HCT116 (cell line): ENCODE data around the gene SUB1. TPM values are rescaled to one million over a fixed set of nuclear protein-coding genes. Genes with fewer than 3 reads are reported as not detected.

Experiments
- ATAC-seq: fragments of 200-7000 bp; cut with Tn5 transposase; 2 replicates; pipeline ENCODE4 v1.9.1; 2020; ENCODE audit warnings: mild to moderate bottlenecking, moderate library complexity
- BruUV-seq: library from RNA; stranded (reverse); fragments of 400-500 nt; replicated peaks from 2 replicates; lab custom pipeline; 2021; lab: Mats Ljungman, UMichigan
- CTCF ChIA-PET: fragments of 300-600 bp; sonication (Branson Sonifier 250); formaldehyde crosslinking; loops from one replicate; lab custom pipeline; 2021; ENCODE audit warnings: antibody characterized with exemption; lab: Charles Lee
- POLR2A ChIA-PET: fragments of 300-600, 350-600 bp; sonication (Branson Sonifier 250); formaldehyde crosslinking; loops from one replicate; lab custom pipeline; 2021; ENCODE audit warnings: antibody characterized with exemption; lab: Charles Lee
- RAD21 ChIA-PET, 2 experiments: fragments of 300-600 bp; sonication (Branson Sonifier 250); formaldehyde crosslinking; loops; one replicate each; lab custom pipeline; 2023; ENCODE audit warnings: low total read pairs in 2 of 2; ENCODE audit not compliant: uncharacterized antibody in 2 of 2, unreplicated experiment in 2 of 2, low non-redundant PET in 1 of 2; lab: Charles Lee
- DNase-seq: peaks from one replicate; pipeline ENCODE4 v3.0.0-alpha.2; 2010; ENCODE audit warnings: low read depth, low spot score
- H2AFZ ChIP-seq: fragments of 200-600 bp; shearing (Covaris generic), sonication (generic); 2 replicates; pipeline ENCODE4 v1.6.1; 2017; ENCODE audit warnings: low read depth, mixed run types, mixed read lengths, antibody characterized with exemption, low read length; ENCODE audit not compliant: poor library complexity, severe bottlenecking
- H3K27ac ChIP-seq: 2 replicates; pipeline ENCODE4 v1.5.1; 2012; ENCODE audit warnings: low read depth, low read length
- H3K27me3 ChIP-seq: fragments of 200-600 bp; sonication (generic); 2 replicates; pipeline ENCODE4 v1.6.1; 2016; ENCODE audit warnings: mixed run types, low read length, mixed read lengths; ENCODE audit not compliant: insufficient read depth
- H3K36me3 ChIP-seq, 2 experiments: fragments of 200-500 bp in 1 of 2; fragments of 200-600 bp in 1 of 2; sonication (Bioruptor generic) in 1 of 2; sonication (generic) in 1 of 2; 2 replicates each; pipeline versions ENCODE4 v1.5.1 to v1.6.1; 2014 to 2016; ENCODE audit warnings: low read length in 2 of 2, inconsistent platforms in 1 of 2, mixed read lengths in 1 of 2, mixed run types in 1 of 2; ENCODE audit not compliant: insufficient read depth in 2 of 2, control insufficient read depth in 1 of 2
- H3K4me1 ChIP-seq, 2 experiments: fragments of 200-600 bp in 1 of 2; sonication (generic) in 1 of 2; 2 replicates each; pipeline versions ENCODE4 v1.5.1 to v1.6.1; 2012 to 2017; ENCODE audit warnings: low read length in 2 of 2, inconsistent platforms in 1 of 2, mild to moderate bottlenecking in 1 of 2, mixed read lengths in 1 of 2, mixed run types in 1 of 2, moderate library complexity in 1 of 2; ENCODE audit not compliant: insufficient read depth in 2 of 2, control insufficient read depth in 1 of 2
- H3K4me2 ChIP-seq: fragments of 200-600 bp; sonication (generic); 2 replicates; pipeline ENCODE4 v1.6.1; 2017; ENCODE audit warnings: mixed run types, low read length, mixed read lengths
- H3K4me3 ChIP-seq, 2 experiments: fragments of 200-600 bp in 1 of 2; sonication (generic) in 1 of 2; replicated peaks in 1 of 2; 2 replicates each; pipeline ENCODE4 v1.5.1; 2011 to 2016; ENCODE audit warnings: low read length in 2 of 2, control low read depth in 1 of 2, low read depth in 1 of 2, mild to moderate bottlenecking in 1 of 2, mixed read lengths in 1 of 2, mixed run types in 1 of 2
- H3K79me2 ChIP-seq: fragments of 200-600 bp; sonication (generic); 2 replicates; pipeline ENCODE4 v1.6.1; 2017; ENCODE audit warnings: mild to moderate bottlenecking, mixed run types, low read length, moderate library complexity, mixed read lengths; ENCODE audit not compliant: insufficient read depth
- H3K9ac ChIP-seq: fragments of 200-600 bp; sonication (generic); 2 replicates; pipeline ENCODE4 v1.6.1; 2016; ENCODE audit warnings: low read length, mixed read lengths
- H3K9me2 ChIP-seq: fragments of 200-600 bp; sonication (generic), shearing (Covaris generic); 2 replicates; pipeline ENCODE4 v1.6.1; 2017; ENCODE audit warnings: mixed run types, mild to moderate bottlenecking, moderate library complexity; ENCODE audit not compliant: insufficient read depth
- H3K9me3 ChIP-seq, 2 experiments: fragments of 200-500 bp in 1 of 2; fragments of 200-600 bp in 1 of 2; sonication (Bioruptor generic) in 1 of 2; sonication (generic) in 1 of 2; 2 replicates each; pipeline ENCODE4 v1.6.1; 2014 to 2017; ENCODE audit warnings: low read length in 2 of 2, mixed read lengths in 2 of 2, inconsistent platforms in 1 of 2, low read depth in 1 of 2, mild to moderate bottlenecking in 1 of 2, mixed run types in 1 of 2, moderate library complexity in 1 of 2; ENCODE audit not compliant: control insufficient read depth in 1 of 2, insufficient read depth in 1 of 2
- H4K20me1 ChIP-seq: fragments of 200-600 bp; sonication (generic), shearing (Covaris generic); 2 replicates; pipeline ENCODE4 v1.6.1; 2017; ENCODE audit warnings: mixed run types, mild to moderate bottlenecking, moderate library complexity; ENCODE audit not compliant: insufficient read depth
- CEBPB ChIP-seq: IDR thresholded peaks from 2 replicates; pipeline ENCODE4 v1.6.1; 2012; ENCODE audit warnings: low read depth
- ELF1 ChIP-seq: IDR thresholded peaks from 2 replicates; pipeline ENCODE4 v1.6.1; 2012; ENCODE audit warnings: low read depth, borderline replicate concordance
- EZH2phosphoT487 ChIP-seq: fragments of 200-600 bp; IDR thresholded peaks from 2 replicates; pipeline ENCODE4 v1.6.1; 2018; ENCODE audit warnings: antibody characterized with exemption, borderline replicate concordance
- FOSL1 ChIP-seq: IDR thresholded peaks from 2 replicates; pipeline ENCODE4 v1.6.1; 2012; ENCODE audit warnings: low read depth
- JUND ChIP-seq: IDR thresholded peaks from 2 replicates; pipeline ENCODE4 v1.6.1; 2012
- ZFX ChIP-seq: fragments of 450-650 bp; IDR thresholded peaks from 2 replicates; pipeline ENCODE4 v1.6.1; 2017
- intact Hi-C: fragments of 100-400 bp; cut with micrococcal nuclease; formaldehyde crosslinking; loops from 2 replicates; pipeline ENCODE4 v1.10.0; 2022
- total RNA-seq: library from RNA; stranded (reverse); gene quantifications from one replicate; pipeline ENCODE4 v1.2.1, GENCODE V29; 2021; ENCODE audit not compliant: unreplicated experiment
- TF ChIP-seq, protein P1 (sequence below): IDR thresholded peaks from 2 replicates; pipeline ENCODE4 v1.6.1; 2012

Gene SUB1
- total RNA-seq, 1 experiment from 2014 or later = 216 TPM

- BruUV-seq = no TSS peak
- intact Hi-C loops = no loop called here
- H3K27me3 ChIP-seq = 0 out of 2 replicates have a peak, but pooled peaks cover 5% of the 10 kb centered on the region
- H3K9me3 ChIP-seq = no peaks in the 10 kb centered on the region
- no peak overlapping the region for H3K4me3 ChIP-seq
- H3K9ac ChIP-seq = no peak overlapping the region
- no peak overlapping the region for H2AFZ ChIP-seq
- H3K4me1 ChIP-seq = no peaks in the 10 kb centered on the region
- H3K9me2 ChIP-seq = no peaks in the 10 kb centered on the region
- ChIA-PET POLR2A (no interaction called here), RAD21 (no interaction called here), CTCF (no interaction called here)
- H4K20me1 ChIP-seq = no peaks in the 10 kb centered on the region
- no peak overlapping the region for H3K4me2 ChIP-seq
- no peak for DNase-seq
- no peaks in the 10 kb centered on the region for H3K79me2 ChIP-seq
- H3K27ac ChIP-seq = no peak overlapping the region
- H3K36me3 ChIP-seq = no peaks in the 10 kb centered on the region
- no peak for ATAC-seq
- TF ChIP-seq CEBPB (no peak), EZH2phosphoT487 (no peak), JUND (no peak)
Measured at GRCh38 chr5:32574540-32575175, 10.7 kb upstream of the SUB1 start.

GRCh38 chr5:32578363-32578762 lies 7.0 kb upstream of the SUB1 start:
- CTCF ChIA-PET = interaction anchor here (0.8 kb wide), 1 partner anchor 12 kb away, joined by 3 read pairs; no protein-coding TSS in a partner anchor
- H2AFZ ChIP-seq = no peak overlapping the region

More at GRCh38 chr5:32578363-32578762, 7.0 kb upstream of the SUB1 start:
- Histone ChIP-seq H3K27ac (no peak overlapping the region), H3K4me1 (peaks cover 0 to 5% of the 10 kb centered on the region in 2 experiments; a peak in 1 of 4 replicates), H3K36me3 (no peaks in the 10 kb centered on the region), H3K79me2 (no peaks in the 10 kb centered on the region), H3K9ac (no peak overlapping the region), H4K20me1 (no peaks in the 10 kb centered on the region), H3K4me2 (no peak overlapping the region), H3K9me2 (no peaks in the 10 kb centered on the region), H3K4me3 (no peak overlapping the region), H3K27me3 (0 out of 2 replicates have a peak, but pooled peaks cover 5% of the 10 kb centered on the region), H3K9me3 (no peaks in the 10 kb centered on the region)
- RAD21 ChIA-PET = no interaction called here
- no peak for ATAC-seq
- TF ChIP-seq FOSL1 = no peak
- TF ChIP-seq EZH2phosphoT487 = no peak
- no peak for TF ChIP-seq ELF1
- TF ChIP-seq, protein P1, sequence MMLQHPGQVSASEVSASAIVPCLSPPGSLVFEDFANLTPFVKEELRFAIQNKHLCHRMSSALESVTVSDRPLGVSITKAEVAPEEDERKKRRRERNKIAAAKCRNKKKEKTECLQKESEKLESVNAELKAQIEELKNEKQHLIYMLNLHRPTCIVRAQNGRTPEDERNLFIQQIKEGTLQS = no peak
- TF ChIP-seq ZFX = no peak
- intact Hi-C loops = no loop called here
- no TSS peak for BruUV-seq
- no peak for DNase-seq
- POLR2A ChIA-PET = no interaction called here
